Measurements from ENCODE around the gene NFKB2. TPM values are rescaled to one million over a fixed set of nuclear protein-coding genes. Genes with fewer than 3 reads are reported as not detected.

NFKB2 gene
- total RNA-seq, 1 donor from 2014 or later: 19.8 TPM

DNA sequence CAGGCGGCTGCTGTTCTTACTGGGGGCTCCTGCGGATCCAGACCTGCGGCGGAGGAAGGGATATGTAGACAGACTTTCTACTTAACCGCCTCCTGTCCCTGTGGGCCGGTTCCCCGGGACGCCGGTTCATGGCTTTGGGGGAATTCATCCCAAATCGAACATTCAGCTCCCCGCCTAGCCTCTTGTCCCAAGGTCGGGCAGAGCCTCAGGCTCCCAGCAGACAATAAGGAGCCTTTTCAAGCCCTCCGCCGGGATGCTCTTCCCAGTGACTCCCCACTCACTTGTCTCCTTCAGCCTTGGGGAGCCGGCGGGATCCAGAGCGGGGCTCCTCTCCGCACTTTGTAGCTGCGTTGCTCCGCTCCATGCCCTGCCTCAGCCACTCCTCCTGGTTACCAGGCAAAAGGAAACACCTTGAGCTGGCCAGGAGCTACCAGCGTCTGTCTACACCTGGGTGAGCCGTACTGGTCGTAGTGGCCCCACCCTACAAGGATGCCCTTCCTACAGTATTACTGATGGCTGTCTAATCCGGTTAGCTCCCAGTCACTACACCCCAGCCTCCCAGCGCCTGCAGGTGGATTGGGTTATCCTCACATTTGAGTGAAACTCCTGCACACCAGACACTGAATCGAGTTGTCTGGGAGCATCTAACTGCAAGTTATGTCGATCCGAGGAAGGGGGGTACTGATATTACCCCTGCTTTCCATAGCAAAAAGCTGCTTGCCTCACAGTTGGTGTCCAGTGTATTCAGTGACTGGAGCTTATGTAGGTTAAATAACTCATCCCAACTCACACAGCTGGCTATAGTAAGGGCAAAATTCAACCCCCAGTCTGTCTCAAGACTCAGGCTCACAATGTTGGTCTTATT, 55.8 kb downstream of the NFKB2 start, which contains the start of gene C10orf95:
Gene C10orf95 (minus strand): TSS at position 439 of the 865 bp plus-strand sequence. CDS start 450 bp downstream, outside the sequence.
- no peak for DNase-seq

Small RNA genes lying within 50 kb of the gene (small RNA-seq; reads per million reads assigned to genes)
- gene MIR146B (ENCODE audit: low replicate concordance): 725 reads per million, percentile 98 among the genes with 10 or more reads in this experiment

Other genes with a start within 250 kb of the NFKB2 start
- 51.1 TPM for gene NOLC1, start 243.3 kb upstream of the NFKB2 start, total RNA-seq
- not detected for gene ELOVL3, start 169.4 kb upstream of the NFKB2 start, total RNA-seq
- gene PITX3, start 154.2 kb upstream of the NFKB2 start, total RNA-seq: 3.2 TPM
- 37.4 TPM for gene GBF1, start 150.2 kb upstream of the NFKB2 start, total RNA-seq
- 6.2 TPM for gene PSD, start 23.1 kb downstream of the NFKB2 start, total RNA-seq
- 6.3 TPM for gene FBXL15, start 25.1 kb downstream of the NFKB2 start, total RNA-seq
- 54.5 TPM for gene CUEDC2, start 36.9 kb downstream of the NFKB2 start, total RNA-seq
- gene C10orf95, start 55.8 kb downstream of the NFKB2 start, total RNA-seq: not detected
- 75.2 TPM for gene ACTR1A, start 107.0 kb downstream of the NFKB2 start, total RNA-seq
- gene SUFU, start 108.3 kb downstream of the NFKB2 start, total RNA-seq: 10.8 TPM
- gene TRIM8, start 248.8 kb downstream of the NFKB2 start, total RNA-seq: 82.2 TPM